ENCODE results near the gene CRY2. TPM values are rescaled to one million over a fixed set of nuclear protein-coding genes. Genes with fewer than 3 reads are reported as not detected.
A peak's percentile ranks its signal among the peaks of the same experiment; 100 is the strongest.

CRY2 gene
- polyA plus RNA-seq, 2 of the 4 experiments (the other 2 are of a cell fraction): 3.2 to 4.1 TPM

DNA sequence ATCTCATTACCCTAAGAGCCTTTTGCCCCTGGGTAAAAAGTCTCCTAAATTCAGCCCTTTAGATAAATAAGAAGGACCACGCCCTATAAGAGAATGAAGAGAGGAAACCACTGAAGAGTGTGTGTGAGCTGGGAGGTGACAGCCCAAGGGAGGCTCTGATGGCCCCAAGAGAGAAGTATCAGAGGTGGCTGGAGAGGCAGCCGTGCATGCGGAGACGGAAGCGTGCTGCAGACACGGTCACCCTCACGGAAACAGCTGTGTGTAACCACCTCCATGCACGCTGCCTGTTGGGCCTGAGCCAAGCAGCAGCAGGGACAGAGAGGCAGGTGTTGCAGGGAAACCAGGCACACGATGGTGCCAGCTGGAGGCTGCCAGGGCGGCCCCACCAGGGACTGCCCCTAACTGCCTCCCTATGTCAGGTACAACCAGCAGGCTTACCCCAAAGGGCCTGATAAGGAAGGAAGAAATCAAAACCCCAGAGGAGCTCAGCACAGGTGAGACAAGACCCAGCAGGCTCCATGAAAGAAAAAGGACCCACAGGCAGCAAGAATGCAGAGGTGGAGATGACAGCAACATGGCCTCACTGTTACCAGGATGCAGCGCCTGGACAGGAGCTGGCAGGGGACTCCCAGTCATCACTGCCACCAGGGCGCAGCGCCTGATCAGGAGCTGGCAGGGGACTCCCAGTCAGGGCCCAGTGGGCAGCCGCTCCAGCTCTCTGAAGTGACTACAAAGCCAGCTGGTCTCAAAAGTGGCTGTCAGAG, 82.9 kb downstream of the CRY2 start:
- ATAC-seq: peak in 1 of 2 experiments; percentile 4; a peak in 1 of 6 replicates
- no peaks in the 10 kb centered on the region for H3K9me3 ChIP-seq
- no peak for FAIRE-seq
- WGBS (ENCODE audit: missing lambda C conversion rate): 86% methylated on average over 14 of the region's 14 CpGs
- no peak for DNase-seq (ENCODE audit: low read depth in 1 of 2, low spot score in 1 of 2)
- ChIA-PET POLR2A (interaction anchor here (1.8 kb wide), 1 partner anchor 12 kb away, joined by 7 read pairs; the partner anchor contains the start of gene PEX16), CTCF (interaction anchor here (0.7 to 1.5 kb wide), 6 partner anchors 8 to 58 kb away, joined by 3 read pairs; partner anchors contain the start of gene LARGE2)
- TF ChIP-seq, protein P1, sequence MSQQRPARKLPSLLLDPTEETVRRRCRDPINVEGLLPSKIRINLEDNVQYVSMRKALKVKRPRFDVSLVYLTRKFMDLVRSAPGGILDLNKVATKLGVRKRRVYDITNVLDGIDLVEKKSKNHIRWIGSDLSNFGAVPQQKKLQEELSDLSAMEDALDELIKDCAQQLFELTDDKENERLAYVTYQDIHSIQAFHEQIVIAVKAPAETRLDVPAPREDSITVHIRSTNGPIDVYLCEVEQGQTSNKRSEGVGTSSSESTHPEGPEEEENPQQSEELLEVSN (IDR thresholded peaks at IDR 0.05; ENCODE audit: borderline replicate concordance, low read depth): no peak
- no peak for TF ChIP-seq CHD2 (IDR thresholded peaks at IDR 0.05; ENCODE audit: low read length, partially characterized antibody)
- TF ChIP-seq MYC (IDR thresholded peaks at IDR 0.05; ENCODE audit: borderline replicate concordance, low read length): no peak
- TF ChIP-seq RFX5 (IDR thresholded peaks at IDR 0.05): no peak
- TF ChIP-seq, protein P2, sequence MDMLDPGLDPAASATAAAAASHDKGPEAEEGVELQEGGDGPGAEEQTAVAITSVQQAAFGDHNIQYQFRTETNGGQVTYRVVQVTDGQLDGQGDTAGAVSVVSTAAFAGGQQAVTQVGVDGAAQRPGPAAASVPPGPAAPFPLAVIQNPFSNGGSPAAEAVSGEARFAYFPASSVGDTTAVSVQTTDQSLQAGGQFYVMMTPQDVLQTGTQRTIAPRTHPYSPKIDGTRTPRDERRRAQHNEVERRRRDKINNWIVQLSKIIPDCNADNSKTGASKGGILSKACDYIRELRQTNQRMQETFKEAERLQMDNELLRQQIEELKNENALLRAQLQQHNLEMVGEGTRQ (IDR thresholded peaks at IDR 0.05): no peak
- TF ChIP-seq, protein P3, sequence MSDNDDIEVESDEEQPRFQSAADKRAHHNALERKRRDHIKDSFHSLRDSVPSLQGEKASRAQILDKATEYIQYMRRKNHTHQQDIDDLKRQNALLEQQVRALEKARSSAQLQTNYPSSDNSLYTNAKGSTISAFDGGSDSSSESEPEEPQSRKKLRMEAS (IDR thresholded peaks at IDR 0.05): no peak
- TF ChIP-seq CHD4 (IDR thresholded peaks at IDR 0.05; ENCODE audit: borderline replicate concordance): no peak
- TF ChIP-seq HOXB13 (CRISPR knock-in tag; IDR thresholded peaks at IDR 0.05; ENCODE audit: low read depth): no peak
- no peak for TF ChIP-seq GATA3 (IDR thresholded peaks at IDR 0.05; ENCODE audit: borderline replicate concordance)
- no peak for TF ChIP-seq KDM1A (IDR thresholded peaks at IDR 0.05; ENCODE audit: low read depth)
- TF ChIP-seq NPAS2 (CRISPR knock-in tag; IDR thresholded peaks at IDR 0.05; ENCODE audit: borderline replicate concordance): no peak
- no peak for TF ChIP-seq POLR2AphosphoS2 (conservative IDR thresholded peaks at IDR 0.05; ENCODE audit: low read length)
- TF ChIP-seq JUN (IDR thresholded peaks at IDR 0.05): no peak
- TF ChIP-seq, protein P4, sequence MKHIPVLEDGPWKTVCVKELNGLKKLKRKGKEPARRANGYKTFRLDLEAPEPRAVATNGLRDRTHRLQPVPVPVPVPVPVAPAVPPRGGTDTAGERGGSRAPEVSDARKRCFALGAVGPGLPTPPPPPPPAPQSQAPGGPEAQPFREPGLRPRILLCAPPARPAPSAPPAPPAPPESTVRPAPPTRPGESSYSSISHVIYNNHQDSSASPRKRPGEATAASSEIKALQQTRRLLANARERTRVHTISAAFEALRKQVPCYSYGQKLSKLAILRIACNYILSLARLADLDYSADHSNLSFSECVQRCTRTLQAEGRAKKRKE (CRISPR knock-in tag; IDR thresholded peaks at IDR 0.05; ENCODE audit: low read depth): no peak
- TF ChIP-seq, protein P5, sequence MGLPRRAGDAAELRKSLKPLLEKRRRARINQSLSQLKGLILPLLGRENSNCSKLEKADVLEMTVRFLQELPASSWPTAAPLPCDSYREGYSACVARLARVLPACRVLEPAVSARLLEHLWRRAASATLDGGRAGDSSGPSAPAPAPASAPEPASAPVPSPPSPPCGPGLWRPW (IDR thresholded peaks at IDR 0.05): no peak
- no peak for TF ChIP-seq EHF (CRISPR knock-in tag; IDR thresholded peaks at IDR 0.05)
- peaks cover 11% of the 10 kb centered on the region for H3K4me1 ChIP-seq
- H3K4me3 ChIP-seq: no peak overlapping the region
- no peak overlapping the region for H3K4me2 ChIP-seq
- no peak overlapping the region for H3K27ac ChIP-seq

DNA sequence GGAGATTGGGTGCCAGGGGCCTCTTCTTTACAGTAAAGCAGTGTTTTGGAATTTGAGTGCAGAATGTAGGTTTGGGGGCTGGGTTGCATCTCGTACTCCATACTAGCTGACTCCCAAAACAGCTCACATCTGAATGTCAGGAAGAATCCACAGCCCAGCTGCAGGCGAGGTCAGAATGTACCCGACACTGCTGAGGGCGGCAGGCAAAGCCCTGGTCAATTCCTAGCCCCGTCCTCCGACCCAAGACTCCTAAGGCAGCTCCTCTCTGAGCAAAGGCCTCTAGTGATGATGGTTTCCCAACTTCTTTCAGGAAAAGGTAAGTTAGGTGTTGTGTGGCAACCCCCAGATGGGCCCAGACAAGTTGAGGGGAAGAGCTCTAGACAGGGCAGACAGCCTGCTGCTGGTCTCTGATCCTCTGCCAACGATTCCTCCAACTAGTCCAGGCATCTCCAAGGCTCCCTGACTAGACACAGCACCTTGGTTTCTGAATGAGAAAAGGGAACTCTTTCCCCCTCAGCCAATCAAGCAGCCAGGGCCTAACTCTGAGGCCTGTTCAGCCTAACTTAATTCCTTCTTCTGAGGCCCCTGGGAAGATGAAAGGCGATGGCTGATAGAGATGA, 83.8 kb downstream of the CRY2 start:
- Histone ChIP-seq H3K4me3 (no peak overlapping the region), H3K4me2 (no peak overlapping the region), H3K27ac (no peak overlapping the region), H3K4me1 (peaks cover 11% of the 10 kb centered on the region), H3K9me3 (no peaks in the 10 kb centered on the region)
- DNase-seq (ENCODE audit: low read depth in 1 of 2, low spot score in 1 of 2): no peak
- ChIA-PET POLR2A (no interaction called here), CTCF (interaction anchor here (0.8 to 0.9 kb wide), 3 partner anchors 9 to 59 kb away, joined by 3 read pairs; partner anchors contain the start of gene LARGE2)
- ATAC-seq: no peak
- FAIRE-seq: no peak
- WGBS (ENCODE audit: missing lambda C conversion rate): 86% methylated on average over 7 of the region's 8 CpGs
- no peak for TF ChIP-seq SREBF2 (IDR thresholded peaks at IDR 0.05)
- no peak for TF ChIP-seq FOXS1 (CRISPR knock-in tag; IDR thresholded peaks at IDR 0.05)
- TF ChIP-seq, protein P3 (IDR thresholded peaks at IDR 0.05): no peak
- no peak for TF ChIP-seq ZSCAN20 (CRISPR knock-in tag; IDR thresholded peaks at IDR 0.05)
- TF ChIP-seq, protein P6, sequence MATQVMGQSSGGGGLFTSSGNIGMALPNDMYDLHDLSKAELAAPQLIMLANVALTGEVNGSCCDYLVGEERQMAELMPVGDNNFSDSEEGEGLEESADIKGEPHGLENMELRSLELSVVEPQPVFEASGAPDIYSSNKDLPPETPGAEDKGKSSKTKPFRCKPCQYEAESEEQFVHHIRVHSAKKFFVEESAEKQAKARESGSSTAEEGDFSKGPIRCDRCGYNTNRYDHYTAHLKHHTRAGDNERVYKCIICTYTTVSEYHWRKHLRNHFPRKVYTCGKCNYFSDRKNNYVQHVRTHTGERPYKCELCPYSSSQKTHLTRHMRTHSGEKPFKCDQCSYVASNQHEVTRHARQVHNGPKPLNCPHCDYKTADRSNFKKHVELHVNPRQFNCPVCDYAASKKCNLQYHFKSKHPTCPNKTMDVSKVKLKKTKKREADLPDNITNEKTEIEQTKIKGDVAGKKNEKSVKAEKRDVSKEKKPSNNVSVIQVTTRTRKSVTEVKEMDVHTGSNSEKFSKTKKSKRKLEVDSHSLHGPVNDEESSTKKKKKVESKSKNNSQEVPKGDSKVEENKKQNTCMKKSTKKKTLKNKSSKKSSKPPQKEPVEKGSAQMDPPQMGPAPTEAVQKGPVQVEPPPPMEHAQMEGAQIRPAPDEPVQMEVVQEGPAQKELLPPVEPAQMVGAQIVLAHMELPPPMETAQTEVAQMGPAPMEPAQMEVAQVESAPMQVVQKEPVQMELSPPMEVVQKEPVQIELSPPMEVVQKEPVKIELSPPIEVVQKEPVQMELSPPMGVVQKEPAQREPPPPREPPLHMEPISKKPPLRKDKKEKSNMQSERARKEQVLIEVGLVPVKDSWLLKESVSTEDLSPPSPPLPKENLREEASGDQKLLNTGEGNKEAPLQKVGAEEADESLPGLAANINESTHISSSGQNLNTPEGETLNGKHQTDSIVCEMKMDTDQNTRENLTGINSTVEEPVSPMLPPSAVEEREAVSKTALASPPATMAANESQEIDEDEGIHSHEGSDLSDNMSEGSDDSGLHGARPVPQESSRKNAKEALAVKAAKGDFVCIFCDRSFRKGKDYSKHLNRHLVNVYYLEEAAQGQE (IDR thresholded peaks at IDR 0.05): no peak
- TF ChIP-seq HOXB13 (CRISPR knock-in tag; IDR thresholded peaks at IDR 0.05; ENCODE audit: low read depth): no peak
- no peak for TF ChIP-seq MAZ (IDR thresholded peaks at IDR 0.05; ENCODE audit: borderline replicate concordance, low read depth, low read length)
- TF ChIP-seq NR3C1 (IDR thresholded peaks at IDR 0.05): no peak
- no peak for TF ChIP-seq MAFK (IDR thresholded peaks at IDR 0.05; ENCODE audit: partially characterized antibody)
- TF ChIP-seq RARB (CRISPR knock-in tag; IDR thresholded peaks at IDR 0.05): no peak
- no peak for TF ChIP-seq FOSB (CRISPR knock-in tag; IDR thresholded peaks at IDR 0.05)
- no peak for TF ChIP-seq CHD4 (IDR thresholded peaks at IDR 0.05; ENCODE audit: borderline replicate concordance)
- TF ChIP-seq, protein P7, sequence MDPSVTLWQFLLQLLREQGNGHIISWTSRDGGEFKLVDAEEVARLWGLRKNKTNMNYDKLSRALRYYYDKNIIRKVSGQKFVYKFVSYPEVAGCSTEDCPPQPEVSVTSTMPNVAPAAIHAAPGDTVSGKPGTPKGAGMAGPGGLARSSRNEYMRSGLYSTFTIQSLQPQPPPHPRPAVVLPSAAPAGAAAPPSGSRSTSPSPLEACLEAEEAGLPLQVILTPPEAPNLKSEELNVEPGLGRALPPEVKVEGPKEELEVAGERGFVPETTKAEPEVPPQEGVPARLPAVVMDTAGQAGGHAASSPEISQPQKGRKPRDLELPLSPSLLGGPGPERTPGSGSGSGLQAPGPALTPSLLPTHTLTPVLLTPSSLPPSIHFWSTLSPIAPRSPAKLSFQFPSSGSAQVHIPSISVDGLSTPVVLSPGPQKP (IDR thresholded peaks at IDR 0.05; ENCODE audit: low read depth, low read length): no peak
- no peak for TF ChIP-seq CBX8 (IDR thresholded peaks at IDR 0.05)
- no peak for TF ChIP-seq RFX5 (IDR thresholded peaks at IDR 0.05)
- no peak for TF ChIP-seq HOXA7 (CRISPR knock-in tag; IDR thresholded peaks at IDR 0.05)

Measured in A549 (cell line).